ENCODE data around the gene PDIA5.
"Not testable (repeated sequence)": the region's sequence is repeated elsewhere in the genome, so short reads cannot be mapped to it uniquely, and the experiment has no call there.

The PDIA5 gene

DNA sequence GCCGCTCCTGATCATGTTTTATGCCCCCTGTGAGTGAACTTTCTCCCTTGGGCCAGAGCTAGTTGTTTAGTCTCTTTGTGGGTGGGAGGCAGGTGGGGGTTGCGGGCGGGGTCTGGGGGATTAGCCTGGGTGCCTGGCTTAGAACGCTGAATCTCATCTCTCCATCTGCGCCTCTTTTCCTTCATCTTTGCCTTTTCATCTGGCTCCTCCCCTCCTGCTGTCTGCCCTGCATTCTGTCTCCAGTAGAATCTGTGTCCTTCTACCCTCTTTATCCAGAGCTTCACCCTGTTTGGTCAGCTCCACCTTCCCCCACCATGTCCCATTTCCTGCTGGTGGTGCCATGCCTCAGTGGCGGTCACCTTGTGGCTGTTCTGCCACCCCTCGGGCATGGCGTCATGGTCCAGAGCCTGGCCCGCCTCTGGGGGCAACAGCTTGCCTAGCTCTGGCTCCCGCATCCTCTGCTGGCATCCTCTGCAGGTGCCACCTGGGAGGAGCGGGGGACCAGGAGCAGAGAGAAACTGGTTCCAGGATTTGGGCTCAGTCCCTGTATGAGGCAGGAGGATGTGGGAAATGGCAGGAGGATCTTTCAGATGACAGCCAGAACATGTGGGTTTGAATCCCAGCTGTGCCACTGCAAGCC, 44.3 kb downstream of the PDIA5 start:
- TF ChIP-seq, protein P1, sequence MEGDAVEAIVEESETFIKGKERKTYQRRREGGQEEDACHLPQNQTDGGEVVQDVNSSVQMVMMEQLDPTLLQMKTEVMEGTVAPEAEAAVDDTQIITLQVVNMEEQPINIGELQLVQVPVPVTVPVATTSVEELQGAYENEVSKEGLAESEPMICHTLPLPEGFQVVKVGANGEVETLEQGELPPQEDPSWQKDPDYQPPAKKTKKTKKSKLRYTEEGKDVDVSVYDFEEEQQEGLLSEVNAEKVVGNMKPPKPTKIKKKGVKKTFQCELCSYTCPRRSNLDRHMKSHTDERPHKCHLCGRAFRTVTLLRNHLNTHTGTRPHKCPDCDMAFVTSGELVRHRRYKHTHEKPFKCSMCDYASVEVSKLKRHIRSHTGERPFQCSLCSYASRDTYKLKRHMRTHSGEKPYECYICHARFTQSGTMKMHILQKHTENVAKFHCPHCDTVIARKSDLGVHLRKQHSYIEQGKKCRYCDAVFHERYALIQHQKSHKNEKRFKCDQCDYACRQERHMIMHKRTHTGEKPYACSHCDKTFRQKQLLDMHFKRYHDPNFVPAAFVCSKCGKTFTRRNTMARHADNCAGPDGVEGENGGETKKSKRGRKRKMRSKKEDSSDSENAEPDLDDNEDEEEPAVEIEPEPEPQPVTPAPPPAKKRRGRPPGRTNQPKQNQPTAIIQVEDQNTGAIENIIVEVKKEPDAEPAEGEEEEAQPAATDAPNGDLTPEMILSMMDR (conservative IDR thresholded peaks at IDR 0.05; ENCODE audit: control insufficient read depth, insufficient read depth, low read depth, low read length): no peak
- no peak for DNase-seq (ENCODE audit: low read depth)
- no peak overlapping the region for H3K4me3 ChIP-seq (ENCODE audit: control insufficient read depth, low read depth, low read length)

DNA sequence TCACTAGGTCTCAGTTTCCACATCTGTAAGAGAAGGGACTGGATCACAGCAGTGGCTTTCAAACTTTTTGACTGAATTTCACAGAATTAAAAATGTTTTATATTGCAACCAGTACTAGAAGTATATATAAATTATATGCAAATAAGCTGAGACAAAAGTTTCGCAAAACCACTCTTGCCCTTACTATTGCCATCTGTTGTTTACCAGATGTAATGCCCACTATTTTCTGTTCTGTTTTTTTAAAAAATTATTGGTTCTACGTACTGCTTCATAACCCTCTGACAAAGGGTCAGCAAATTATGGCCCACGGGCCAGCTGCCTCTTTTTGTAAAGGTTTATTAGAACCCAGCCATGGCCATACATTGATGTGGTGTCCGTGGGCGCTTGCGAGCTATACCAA, 44.8 kb downstream of the PDIA5 start:
- DNase-seq (ENCODE audit: low read depth): no peak
- H3K4me3 ChIP-seq (ENCODE audit: control insufficient read depth, low read depth, low read length): no peak overlapping the region
- TF ChIP-seq, protein P1 (conservative IDR thresholded peaks at IDR 0.05; ENCODE audit: control insufficient read depth, insufficient read depth, low read depth, low read length): no peak

- DNase-seq (ENCODE audit: low read depth): no peak
- TF ChIP-seq, protein P1 (conservative IDR thresholded peaks at IDR 0.05; ENCODE audit: control insufficient read depth, insufficient read depth, low read depth, low read length): no peak
- no peak overlapping the region for H3K4me3 ChIP-seq (ENCODE audit: control insufficient read depth, low read depth, low read length)
These were observed 45.4 kb downstream of the PDIA5 start for GRCh38 chr3:123112232-123112631.

DNA sequence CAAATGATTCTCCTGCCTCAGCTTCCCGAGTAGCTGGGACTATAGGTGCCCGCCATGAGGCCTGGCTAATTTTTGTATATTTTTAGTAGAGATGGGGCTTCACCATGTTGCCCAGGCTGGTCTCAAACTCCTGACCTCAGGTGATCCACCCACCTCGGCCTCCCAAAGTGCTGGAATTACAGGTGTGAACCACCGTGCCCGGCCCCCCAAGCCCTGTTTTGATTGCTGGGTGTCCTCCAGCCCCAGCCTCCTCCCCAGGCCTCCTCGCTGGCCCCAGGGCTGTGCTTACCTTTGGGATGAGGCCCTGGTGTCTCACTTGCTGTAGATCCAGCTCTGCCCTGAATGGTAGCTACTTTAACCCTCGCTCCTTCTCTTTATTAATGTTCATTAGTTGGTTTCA, 45.8 kb downstream of the PDIA5 start:
- not testable (repeated sequence) for DNase-seq (ENCODE audit: low read depth); H3K4me3 ChIP-seq (ENCODE audit: control insufficient read depth, low read depth, low read length)

DNA sequence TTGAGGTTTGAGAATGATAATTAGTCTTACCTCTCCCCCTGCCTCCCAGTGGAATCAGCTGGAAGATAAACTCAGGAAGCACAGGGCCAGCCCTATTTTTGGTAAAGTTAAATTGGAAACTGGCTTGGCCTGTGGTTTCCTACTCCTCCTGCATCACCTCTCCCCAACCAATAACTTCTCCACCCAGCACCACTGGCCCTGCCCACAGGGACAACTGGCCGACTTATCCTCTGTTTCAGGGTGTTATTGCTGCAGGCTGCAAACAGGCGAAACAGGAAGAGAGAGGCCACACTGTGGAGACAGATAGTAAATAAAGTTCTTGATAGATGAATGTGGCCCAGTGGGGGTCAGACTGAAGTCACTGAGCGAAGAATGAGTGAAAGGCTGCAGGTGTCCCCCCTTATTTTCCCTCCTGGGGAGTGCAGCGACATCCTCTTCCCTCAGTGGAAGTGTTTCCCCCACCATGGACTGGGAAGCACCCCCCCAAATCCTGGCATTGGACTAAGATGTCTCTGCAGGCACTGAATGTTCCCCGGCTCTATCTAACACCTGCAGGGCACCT, 47.1 kb downstream of the PDIA5 start:
- TF ChIP-seq, protein P1 (conservative IDR thresholded peaks at IDR 0.05; ENCODE audit: control insufficient read depth, insufficient read depth, low read depth, low read length): no peak
- H3K4me3 ChIP-seq (ENCODE audit: control insufficient read depth, low read depth, low read length): no peak overlapping the region
- no peak for DNase-seq (ENCODE audit: low read depth)

DNA sequence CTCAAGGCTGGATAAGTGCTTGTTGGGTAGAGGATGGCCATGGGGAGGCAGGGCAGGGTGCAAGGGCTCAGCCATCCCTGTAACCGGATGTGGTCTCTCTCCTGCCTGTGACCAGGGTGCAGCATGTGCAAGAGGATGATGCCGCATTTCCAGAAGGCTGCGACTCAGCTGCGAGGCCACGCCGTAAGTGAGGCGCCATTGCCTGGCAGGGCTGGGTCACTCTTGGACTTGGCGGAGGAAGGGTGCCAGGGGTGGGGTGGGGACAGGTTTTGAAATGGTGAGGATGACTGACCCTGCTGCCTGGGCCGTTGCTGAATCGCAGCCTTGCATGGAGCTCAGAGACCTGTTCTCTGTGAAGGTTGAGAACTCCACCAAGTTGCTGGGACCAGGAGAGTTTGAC, 49.3 kb downstream of the PDIA5 start:
- H3K4me3 ChIP-seq (ENCODE audit: control insufficient read depth, low read depth, low read length): no peak overlapping the region
- no peak for DNase-seq (ENCODE audit: low read depth)
- TF ChIP-seq, protein P1 (conservative IDR thresholded peaks at IDR 0.05; ENCODE audit: control insufficient read depth, insufficient read depth, low read depth, low read length): no peak

DNA sequence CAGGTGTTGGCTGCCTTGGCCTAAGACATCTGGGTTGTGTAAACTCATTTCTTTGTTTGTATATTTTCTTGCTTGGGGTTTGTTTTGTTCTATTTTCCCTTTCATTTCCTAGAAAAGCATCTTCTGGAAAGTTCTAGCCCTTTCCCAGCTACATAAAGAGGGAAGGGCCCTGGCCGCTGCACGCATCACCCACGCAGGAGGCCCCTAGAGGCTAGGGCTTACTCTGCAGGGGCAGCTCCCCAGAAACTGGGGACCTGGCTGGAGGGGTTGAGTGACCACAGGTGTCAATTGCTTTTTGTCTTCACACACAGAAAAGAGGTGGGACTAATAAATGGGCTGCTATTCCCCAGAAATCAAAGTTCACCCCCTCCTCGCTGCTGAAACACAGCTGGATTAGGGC, 52.6 kb downstream of the PDIA5 start:
- DNase-seq (ENCODE audit: low read depth): no peak
- no peak overlapping the region for H3K4me3 ChIP-seq (ENCODE audit: control insufficient read depth, low read depth, low read length)
- TF ChIP-seq, protein P1 (conservative IDR thresholded peaks at IDR 0.05; ENCODE audit: control insufficient read depth, insufficient read depth, low read depth, low read length): no peak

Measured in fibroblast of mammary gland (primary cell).